Chondrocyte (in vitro differentiated cells): Measurements from ENCODE around the gene CLRN3. TPM values are rescaled to one million over a fixed set of nuclear protein-coding genes. Genes with fewer than 3 reads are reported as not detected.

ENCODE experiments used
- DNase-seq: peaks from one replicate; pipeline ENCODE4 v3.0.0; 2021; ENCODE audit warnings: mixed read lengths, low spot score
- H3K27ac Mint-ChIP-seq: one replicate; pipeline ENCODE4 v1.8.0; 2021; ENCODE audit warnings: mild to moderate bottlenecking, moderate library complexity, mixed read lengths; ENCODE audit not compliant: unreplicated experiment
- H3K27me3 Mint-ChIP-seq: 2 replicates; pipeline ENCODE4 v1.8.0; 2021; ENCODE audit warnings: low read depth, mixed read lengths
- H3K36me3 Mint-ChIP-seq: 2 replicates; pipeline ENCODE4 v1.8.0; 2021; ENCODE audit warnings: low read depth, mixed read lengths
- H3K4me1 Mint-ChIP-seq: 2 replicates; pipeline ENCODE4 v1.8.0; 2021; ENCODE audit warnings: low read depth, mild to moderate bottlenecking, mixed read lengths
- H3K4me3 Mint-ChIP-seq: one replicate; pipeline ENCODE4 v1.8.0; 2021; ENCODE audit warnings: mild to moderate bottlenecking, moderate library complexity, mixed read lengths; ENCODE audit not compliant: unreplicated experiment
- H3K9me3 Mint-ChIP-seq: 2 replicates; pipeline ENCODE4 v1.8.0; 2021; ENCODE audit warnings: low read depth, mixed read lengths
- CTCF ChIP-seq: fragments of 200-600 bp; sonication (generic); IDR thresholded peaks from 2 replicates; pipeline ENCODE4 v1.5.0; 2021; ENCODE audit warnings: antibody characterized with exemption, mild to moderate bottlenecking, moderate library complexity
- total RNA-seq: library from RNA; stranded (reverse); gene quantifications from 3 replicates; pipeline ENCODE4 v1.2.1, GENCODE V29; 2021

The CLRN3 gene
- total RNA-seq, 1 donor from 2014 or later: not detected

DNA sequence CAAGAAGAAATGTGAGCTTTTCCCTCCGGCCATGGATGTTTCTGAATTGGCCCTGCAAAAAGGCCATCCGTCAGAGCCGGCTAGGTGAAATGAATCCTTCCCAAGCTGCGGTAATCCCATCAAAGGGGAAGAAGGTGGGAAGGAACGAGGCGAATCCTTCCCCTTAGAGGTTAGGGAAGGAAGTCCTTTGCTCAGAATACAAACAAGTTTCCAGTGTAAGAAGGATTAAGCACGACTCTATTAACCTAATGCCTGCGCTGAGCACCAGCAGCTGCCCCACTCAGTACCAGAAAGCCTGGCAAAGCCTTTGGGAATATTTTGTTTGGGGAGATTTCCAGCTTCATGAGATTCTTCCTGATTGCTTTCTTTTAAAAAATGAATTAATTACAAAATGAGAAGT is 42.8 kb downstream of the CLRN3 start:
- Mint-ChIP-seq H3K27me3 (peaks cover 28% of the 10 kb centered on the region), H3K4me3 (no peak overlapping the region), H3K9me3 (no peaks in the 10 kb centered on the region), H3K4me1 (peaks cover 2% of the 10 kb centered on the region), H3K36me3 (no peaks in the 10 kb centered on the region), H3K27ac (no peak overlapping the region)
- DNase-seq: no peak
- no peak for TF ChIP-seq CTCF

GRCh38 chr10:127849224-127849623 is 43.5 kb downstream of the CLRN3 start:
- peaks cover 2% of the 10 kb centered on the region for H3K4me1 Mint-ChIP-seq
- H3K36me3 Mint-ChIP-seq: no peaks in the 10 kb centered on the region
- H3K27me3 Mint-ChIP-seq: peaks cover 33% of the 10 kb centered on the region
- no peaks in the 10 kb centered on the region for H3K9me3 Mint-ChIP-seq
- TF ChIP-seq CTCF: no peak
- DNase-seq: no peak
- H3K27ac Mint-ChIP-seq: no peak overlapping the region
- no peak overlapping the region for H3K4me3 Mint-ChIP-seq

GRCh38 chr10:127848226-127848625 is 44.5 kb downstream of the CLRN3 start:
- no peak for DNase-seq
- peaks cover 34% of the 10 kb centered on the region for H3K27me3 Mint-ChIP-seq
- H3K4me1 Mint-ChIP-seq: no peaks in the 10 kb centered on the region
- no peaks in the 10 kb centered on the region for H3K9me3 Mint-ChIP-seq
- no peak for TF ChIP-seq CTCF
- no peaks in the 10 kb centered on the region for H3K36me3 Mint-ChIP-seq
- H3K27ac Mint-ChIP-seq: no peak overlapping the region
- H3K4me3 Mint-ChIP-seq: no peak overlapping the region

DNA sequence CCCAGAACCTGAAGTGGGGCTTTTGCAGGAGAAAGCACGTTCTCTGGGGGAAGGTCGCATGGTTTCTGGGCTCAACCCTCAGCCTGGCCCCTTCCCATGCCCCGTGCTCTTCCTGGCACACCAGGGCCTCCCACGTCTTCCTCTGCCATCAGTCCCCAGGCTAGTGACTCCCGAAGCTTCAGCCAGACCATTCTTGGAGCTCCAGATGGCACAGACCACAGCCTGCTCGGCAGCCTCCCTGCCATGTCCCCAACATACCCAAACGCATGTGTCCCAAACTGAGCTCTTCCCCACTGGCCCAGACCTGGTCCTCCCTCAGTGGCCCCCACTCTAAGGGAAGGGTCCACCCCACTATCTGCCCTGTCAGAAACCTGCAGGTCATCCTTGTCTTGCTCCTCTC is 47.0 kb downstream of the CLRN3 start:
- no peaks in the 10 kb centered on the region for H3K9me3 Mint-ChIP-seq
- TF ChIP-seq CTCF: no peak
- no peaks in the 10 kb centered on the region for H3K36me3 Mint-ChIP-seq
- no peaks in the 10 kb centered on the region for H3K4me1 Mint-ChIP-seq
- no peak overlapping the region for H3K4me3 Mint-ChIP-seq
- DNase-seq: no peak
- no peak overlapping the region for H3K27ac Mint-ChIP-seq
- peaks cover 34% of the 10 kb centered on the region for H3K27me3 Mint-ChIP-seq

- no peak overlapping the region for H3K27ac Mint-ChIP-seq
- no peak for DNase-seq
- peaks cover 6% of the 10 kb centered on the region for H3K9me3 Mint-ChIP-seq
- no peak overlapping the region for H3K4me3 Mint-ChIP-seq
- H3K36me3 Mint-ChIP-seq: no peaks in the 10 kb centered on the region
- H3K4me1 Mint-ChIP-seq: no peaks in the 10 kb centered on the region
- TF ChIP-seq CTCF: no peak
- peaks cover 45% of the 10 kb centered on the region for H3K27me3 Mint-ChIP-seq
Measured at GRCh38 chr10:127840884-127841283, 51.9 kb downstream of the CLRN3 start.
